ENCODE results near the gene PKIG. TPM values are rescaled to one million over a fixed set of nuclear protein-coding genes. Genes with fewer than 3 reads are reported as not detected.

Gene PKIG
- total RNA-seq, 1 donor from 2014 or later, result 180 TPM

DNA sequence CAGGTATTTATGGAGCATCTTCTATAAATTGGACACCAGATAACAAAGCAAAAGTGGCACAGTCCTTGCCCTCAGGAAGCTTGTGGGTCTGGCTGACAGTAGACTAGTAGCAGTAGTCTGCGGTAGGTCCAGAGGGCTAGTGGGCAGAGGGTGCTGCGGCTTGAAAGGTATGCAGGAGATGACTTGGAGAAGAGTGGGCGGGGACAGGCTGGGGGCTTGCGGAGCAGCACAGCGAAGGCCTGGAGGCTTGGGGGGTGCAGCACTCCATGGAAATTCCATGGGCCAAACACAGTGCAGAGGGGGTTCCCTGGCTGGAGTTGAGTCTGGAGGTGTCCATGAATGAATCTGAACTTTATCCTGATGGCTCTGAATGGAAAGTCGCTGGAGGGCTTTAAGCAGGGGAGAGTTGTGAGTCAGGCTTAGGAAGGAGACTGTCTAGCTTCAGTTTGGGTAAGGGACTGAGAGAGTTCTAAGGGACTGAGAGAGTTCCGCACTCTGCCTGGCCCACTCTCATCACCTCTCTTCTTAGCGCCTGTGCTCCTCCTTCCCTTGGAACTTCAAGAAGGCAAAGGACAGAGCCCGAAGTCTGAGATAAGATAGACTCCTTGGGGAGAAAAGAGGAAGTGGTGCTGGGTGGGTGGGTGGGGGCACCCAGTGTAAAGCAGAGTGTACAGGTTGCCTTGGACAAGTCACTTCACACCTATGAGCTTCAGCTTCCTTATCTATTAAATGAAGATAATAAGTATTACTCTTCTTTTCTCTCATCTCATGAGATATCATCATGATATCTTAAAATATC, 8.8 kb downstream of the PKIG start:
- ATAC-seq (ENCODE audit: poor library complexity) (no peak), DNase-seq (no peak)
- intact Hi-C loops (cut with DNase I), result no loop called here

DNA sequence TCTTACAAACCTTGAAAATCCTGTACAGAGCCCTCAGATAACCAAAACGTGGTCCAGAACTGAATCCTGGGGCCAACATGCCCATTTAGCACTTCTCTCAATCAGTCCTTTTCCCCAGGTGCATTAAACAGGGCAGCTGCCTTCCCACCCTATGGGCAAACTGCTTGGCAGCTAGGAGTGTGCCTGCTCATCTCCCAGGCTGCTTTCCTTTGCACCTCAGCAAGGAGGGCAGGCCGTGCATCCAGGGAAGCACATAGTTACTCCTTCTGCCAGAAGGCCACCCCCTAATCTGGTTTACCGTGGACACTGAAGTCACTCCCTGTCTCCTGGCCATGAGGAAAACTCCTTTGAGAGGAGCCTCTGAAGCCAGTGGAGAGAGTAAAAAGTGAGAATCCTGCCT, 10.0 kb downstream of the PKIG start:
- DNase-seq, result no peak
- no peak for ATAC-seq (ENCODE audit: poor library complexity)
- intact Hi-C loops (cut with DNase I), result no loop called here

DNA sequence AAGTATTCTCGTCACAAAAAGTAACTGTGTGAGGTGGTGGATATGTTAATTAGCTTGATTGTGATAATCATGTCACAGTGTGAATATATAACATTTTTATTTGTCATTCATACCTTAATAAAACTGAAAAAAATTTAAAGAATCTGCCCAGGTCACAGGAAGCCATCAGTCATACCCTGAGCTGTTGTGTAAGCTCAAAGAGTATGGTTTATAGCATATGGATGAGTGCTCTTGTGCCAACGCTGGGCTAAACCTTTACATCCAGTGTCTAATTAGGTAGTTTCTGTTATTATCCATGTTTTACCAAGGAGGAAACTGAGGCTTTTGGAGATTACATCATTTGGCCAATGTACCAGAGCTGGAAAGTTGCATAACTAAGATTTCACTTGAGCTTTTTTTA, 11.4 kb downstream of the PKIG start:
- no peak for DNase-seq
- intact Hi-C loops (cut with DNase I), result no loop called here
- ATAC-seq (ENCODE audit: poor library complexity), result no peak

DNA sequence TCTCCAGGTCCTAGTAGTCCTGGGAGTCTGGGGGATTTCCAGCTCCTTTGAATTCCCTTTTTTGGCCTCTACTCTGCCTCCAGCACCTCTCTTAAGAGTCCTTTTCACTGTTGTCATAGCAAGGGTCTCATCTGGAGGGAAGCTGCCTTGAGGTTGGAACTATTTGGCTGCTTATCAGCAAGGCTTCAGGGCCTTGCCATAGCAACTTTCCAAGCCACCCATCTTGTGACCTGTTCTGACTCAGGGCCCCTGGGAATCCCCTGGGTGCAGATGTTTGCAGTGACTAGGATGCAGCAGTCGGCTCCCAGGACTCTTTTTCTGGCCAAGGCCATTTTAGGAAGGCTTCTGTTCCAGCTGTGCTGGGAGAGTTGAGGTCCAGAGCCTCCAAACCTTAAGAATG, 12.4 kb downstream of the PKIG start:
- intact Hi-C loops (cut with DNase I), result no loop called here
- ATAC-seq (ENCODE audit: poor library complexity) (peak; percentile 11), DNase-seq (no peak)

- no peak for ATAC-seq (ENCODE audit: poor library complexity)
- intact Hi-C loops (cut with DNase I), result no loop called here
- no peak for DNase-seq
These were observed 13.6 kb downstream of the PKIG start for GRCh38 chr20:44596010-44596409.

DNA sequence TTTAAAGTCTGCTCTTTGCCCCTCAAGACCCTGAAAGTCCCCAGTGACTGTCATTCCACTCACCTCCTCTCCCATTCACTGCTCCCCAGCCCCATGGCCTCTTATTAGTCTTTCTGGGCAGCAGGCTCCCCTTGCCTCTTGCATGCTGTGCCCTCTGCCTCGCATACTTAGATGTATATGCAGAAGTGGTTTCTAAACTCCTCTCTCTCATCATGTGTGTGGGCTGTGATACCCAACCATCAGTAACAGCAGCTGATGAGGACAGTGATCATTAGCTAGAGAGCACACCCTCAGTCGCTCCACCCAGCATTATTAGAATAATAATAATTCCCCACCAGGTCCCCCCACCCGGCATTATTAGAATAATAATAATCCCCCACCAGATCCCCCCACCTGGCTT, 14.5 kb downstream of the PKIG start:
- DNase-seq, result no peak
- intact Hi-C loops (cut with DNase I), result no loop called here

DNA sequence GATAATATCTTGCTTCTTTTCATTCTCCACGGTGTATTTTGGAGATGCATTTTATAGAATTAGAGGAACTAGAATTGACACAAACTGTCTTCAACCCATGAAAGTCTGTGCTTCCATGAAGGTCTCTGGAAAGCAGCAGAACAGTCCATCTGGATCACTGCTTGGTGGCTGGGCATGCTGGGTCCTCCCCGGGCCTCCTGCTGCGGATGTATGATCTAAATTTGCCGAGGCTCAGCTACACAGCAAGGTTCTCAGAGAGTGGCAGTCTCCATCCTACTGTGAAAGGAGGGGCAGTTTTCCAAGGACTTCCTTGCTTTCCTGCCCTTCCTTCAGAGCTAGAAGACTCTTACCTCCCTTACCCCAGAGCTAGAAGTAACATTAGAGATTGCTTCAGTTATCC, 15.1 kb downstream of the PKIG start:
- no peak for DNase-seq
- intact Hi-C loops (cut with DNase I), result no loop called here
- ATAC-seq (ENCODE audit: poor library complexity), result no peak

More for the DNA sequence above, 14.5 kb downstream of the PKIG start:
- ATAC-seq (ENCODE audit: poor library complexity), result no peak

DNA sequence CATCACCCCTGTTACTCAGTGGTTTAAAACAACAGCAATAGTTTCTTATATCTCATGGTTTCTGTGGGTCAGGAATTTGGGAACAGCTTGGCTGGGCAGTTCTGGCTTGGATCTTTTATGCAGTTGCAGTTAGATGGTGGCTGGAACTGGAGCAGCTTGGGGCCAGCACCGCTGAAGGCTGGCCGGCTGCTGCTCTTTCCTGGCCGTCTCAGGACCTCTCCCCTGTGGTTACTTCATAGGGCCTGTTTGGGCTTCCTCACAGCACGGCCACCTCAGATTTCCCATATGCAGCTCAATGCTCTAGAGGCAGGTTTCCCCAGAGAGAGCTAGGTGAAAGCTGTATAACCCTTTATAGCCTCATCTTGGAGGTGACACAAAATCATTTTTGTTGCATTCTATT, 15.6 kb downstream of the PKIG start:
- intact Hi-C loops (cut with DNase I), result no loop called here
- ATAC-seq (ENCODE audit: poor library complexity) (no peak), DNase-seq (no peak)

DNA sequence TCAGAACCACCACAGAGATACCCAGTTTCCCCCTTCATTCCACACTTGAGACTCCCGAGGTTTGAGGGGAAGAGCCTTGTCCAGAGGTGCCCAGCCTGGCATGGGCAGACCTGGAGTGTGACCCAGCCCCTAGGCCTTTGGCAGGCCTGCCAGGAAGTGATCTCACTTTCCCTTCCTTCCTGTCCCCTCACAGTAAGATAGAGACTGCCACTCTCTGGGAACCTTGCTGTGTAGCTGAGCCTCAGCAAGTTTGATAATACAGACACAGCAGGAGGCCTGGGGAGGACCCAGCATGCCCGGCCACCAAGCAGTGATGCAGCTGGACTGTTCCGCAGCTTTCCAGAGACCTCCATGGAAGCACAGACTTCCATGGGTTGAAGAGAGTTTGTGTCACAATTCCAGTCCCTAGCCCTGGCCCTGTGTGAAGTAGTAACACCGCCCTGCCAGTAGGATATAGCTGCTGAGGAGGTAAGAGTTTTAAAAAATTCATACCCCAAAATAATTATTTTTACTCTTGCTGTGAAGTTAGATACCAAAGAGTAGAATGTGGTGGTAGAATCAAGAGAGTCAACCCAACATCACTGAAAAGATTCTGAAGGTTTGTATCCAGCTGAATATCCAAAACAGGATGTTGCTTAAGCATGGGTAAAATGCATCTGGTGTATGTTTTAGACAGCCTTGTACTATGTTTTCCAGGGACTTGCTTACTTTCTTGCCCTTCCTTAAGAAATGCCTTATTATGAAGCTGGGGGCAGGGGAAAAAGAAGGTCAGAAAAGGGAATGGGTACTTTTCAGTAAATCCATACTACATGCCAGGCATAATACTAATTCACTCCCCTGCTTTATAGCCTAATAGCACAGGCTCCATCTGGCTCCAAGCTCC, 16.3 kb downstream of the PKIG start:
- DNase-seq (peak; percentile 75), ATAC-seq (ENCODE audit: poor library complexity) (peak; percentile 53)
- intact Hi-C loops (cut with DNase I), result no loop called here

DNA sequence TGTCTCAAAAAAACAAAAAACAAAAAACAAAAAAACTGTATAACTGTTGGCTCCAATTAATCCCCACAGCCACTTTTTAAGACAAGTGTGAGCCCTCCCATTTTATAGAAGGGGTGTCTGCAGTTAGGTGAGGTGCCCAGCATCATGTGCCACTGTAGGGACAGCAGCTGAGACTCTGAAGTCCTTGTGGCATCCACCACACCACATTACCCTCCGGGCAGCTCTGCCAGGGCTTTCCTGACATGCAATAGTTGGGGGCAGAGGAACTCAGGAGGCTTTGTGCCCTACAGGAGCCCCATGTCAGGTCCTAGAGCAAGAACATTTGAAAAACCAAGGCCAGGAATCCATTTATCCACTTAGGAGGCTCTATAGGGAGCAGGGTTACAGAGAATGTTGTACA, 17.3 kb downstream of the PKIG start:
- DNase-seq (no peak), ATAC-seq (ENCODE audit: poor library complexity) (no peak)
- intact Hi-C loops (cut with DNase I), result no loop called here

DNA sequence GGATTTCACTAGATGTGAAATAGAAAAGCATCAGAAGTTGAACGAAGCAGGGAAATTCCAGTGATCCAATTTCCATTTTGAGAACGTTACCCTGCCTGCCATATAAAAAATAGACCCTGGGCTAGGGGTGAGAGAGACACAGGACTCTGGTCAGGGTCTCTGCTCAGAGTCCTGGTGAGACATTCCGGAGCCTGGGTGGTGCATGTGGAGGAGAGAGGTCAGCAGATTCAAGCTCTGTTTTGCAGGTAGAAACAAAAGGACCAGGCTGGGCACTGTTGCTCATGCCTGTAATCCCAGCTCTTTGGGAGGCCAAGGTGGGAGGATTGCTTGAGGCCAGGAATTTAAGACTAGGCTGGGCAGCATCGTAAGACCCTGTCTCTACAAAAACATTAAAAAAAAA, 17.9 kb downstream of the PKIG start:
- DNase-seq (no peak), ATAC-seq (ENCODE audit: poor library complexity) (no peak)
- intact Hi-C loops (cut with DNase I), result no loop called here

GRCh38 chr20:44600758-44601201, 18.4 kb downstream of the PKIG start:
- ATAC-seq (ENCODE audit: poor library complexity), result peak; percentile 50
- DNase-seq, result no peak
- intact Hi-C loops (cut with DNase I), result no loop called here

- DNase-seq (peak; percentile 64), ATAC-seq (ENCODE audit: poor library complexity) (peak; percentile 59)
- intact Hi-C loops (cut with DNase I), result no loop called here
These were observed 18.9 kb downstream of the PKIG start for GRCh38 chr20:44601236-44601671.

DNA sequence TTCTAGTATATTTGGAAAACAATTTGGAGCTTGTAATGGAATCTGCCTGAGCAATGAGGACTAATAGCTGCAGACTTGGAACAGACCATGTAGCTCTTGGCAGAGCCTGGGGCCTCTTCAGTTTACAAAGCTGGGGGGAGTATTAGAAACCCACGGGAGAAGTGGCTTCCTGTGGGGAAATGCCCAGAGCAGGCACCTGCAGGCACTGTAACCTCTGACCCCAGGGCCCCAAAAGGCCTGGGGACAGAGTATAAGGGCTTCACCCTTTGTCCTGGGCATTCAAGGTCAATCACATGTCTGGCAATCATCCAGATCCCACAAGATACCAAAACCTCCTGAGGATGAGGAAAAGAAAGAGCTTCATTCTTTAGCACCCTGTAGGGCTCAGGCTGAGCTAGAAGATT, 19.4 kb downstream of the PKIG start:
- intact Hi-C loops (cut with DNase I), result no loop called here
- DNase-seq (peak; percentile 86), ATAC-seq (ENCODE audit: poor library complexity) (peak; percentile 82)

DNA sequence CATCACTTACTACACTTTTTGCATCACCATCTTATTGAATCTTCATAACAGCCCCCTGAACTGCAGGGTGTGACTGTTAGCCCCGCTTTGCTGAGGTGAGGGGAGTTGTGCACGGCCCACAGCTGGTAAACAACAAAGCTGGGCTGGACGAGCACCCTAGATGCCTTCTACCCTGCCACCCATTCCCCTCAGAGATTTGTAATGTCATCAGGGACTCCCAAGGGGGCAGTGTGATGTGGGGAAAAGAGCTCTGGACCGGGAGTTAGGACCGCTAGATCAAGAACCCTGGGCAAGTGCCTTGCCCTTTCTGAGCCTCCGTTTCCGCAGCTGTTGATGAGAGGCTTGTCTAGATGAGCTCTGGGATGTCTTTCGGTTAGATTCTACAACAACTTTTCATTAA, 20.9 kb downstream of the PKIG start:
- intact Hi-C loops (cut with DNase I), result no loop called here
- no peak for ATAC-seq (ENCODE audit: poor library complexity)
- DNase-seq, result no peak

- intact Hi-C loops (cut with DNase I), result no loop called here
- ATAC-seq (ENCODE audit: poor library complexity), result no peak
- DNase-seq, result no peak
These were observed 24.5 kb downstream of the PKIG start for GRCh38 chr20:44606725-44607441.

GRCh38 chr20:44609006-44609515, 26.7 kb downstream of the PKIG start:
- intact Hi-C loops (cut with DNase I), result loop anchor here (2.0 kb wide), 1 partner anchor 32 kb away; no protein-coding TSS in a partner anchor
- ATAC-seq (ENCODE audit: poor library complexity) (peak; percentile 4), DNase-seq (no peak)

GRCh38 chr20:44609516-44610312, 27.3 kb downstream of the PKIG start:
- intact Hi-C loops (cut with DNase I), result loop anchor here (2.0 to 10.0 kb wide), 3 partner anchors 33 to 395 kb away; partner anchors contain the start of gene OSER1
- ATAC-seq (ENCODE audit: poor library complexity) (peak; percentile 91), DNase-seq (peak; percentile 93)
